NK-92 (cell line): Measurements from ENCODE around the gene TOR4A.
"Not testable (repeated sequence)": the region's sequence is repeated elsewhere in the genome, so short reads cannot be mapped to it uniquely, and the experiment has no call there.

Experiments
- DNase-seq: peaks from one replicate; lab custom pipeline; 2025; ENCODE audit not compliant: unreplicated experiment; lab: John Stamatoyannopoulos, UW

The TOR4A gene

GRCh38 chr9:137237759-137238726 lies 39.5 kb upstream of the TOR4A start:
- DNase-seq, result no peak

- DNase-seq, result not testable (repeated sequence)
These were observed 37.9 kb upstream of the TOR4A start for GRCh38 chr9:137239541-137240200.

- DNase-seq, result no peak
These were observed 37.1 kb upstream of the TOR4A start for GRCh38 chr9:137240318-137240840.

GRCh38 chr9:137240841-137241489 lies 36.6 kb upstream of the TOR4A start, which contains the start of gene TUBB4B:
Gene TUBB4B (plus strand): TSS chr9:137241287. CDS start chr9:137241361, 74 bp downstream.
- peak; percentile 90 for DNase-seq

GRCh38 chr9:137241490-137242268 lies 35.8 kb upstream of the TOR4A start:
- DNase-seq, result no peak

GRCh38 chr9:137242269-137243203 lies 35.0 kb upstream of the TOR4A start:
- DNase-seq, result no peak

GRCh38 chr9:137243266-137243625 lies 34.3 kb upstream of the TOR4A start:
- not testable (repeated sequence) for DNase-seq

- no peak for DNase-seq
These were observed 33.7 kb upstream of the TOR4A start for GRCh38 chr9:137243626-137244485.

GRCh38 chr9:137244486-137245449 lies 32.8 kb upstream of the TOR4A start:
- no peak for DNase-seq

- no peak for DNase-seq
These were observed 31.8 kb upstream of the TOR4A start for GRCh38 chr9:137245450-137246421.

GRCh38 chr9:137247135-137247915 lies 30.2 kb upstream of the TOR4A start:
- no peak for DNase-seq

- DNase-seq, result no peak
These were observed 29.7 kb upstream of the TOR4A start for GRCh38 chr9:137247916-137248175.

- DNase-seq, result no peak
These were observed 27.0 kb upstream of the TOR4A start for GRCh38 chr9:137250329-137251193.

- no peak for DNase-seq
These were observed 26.4 kb upstream of the TOR4A start, which contains the start of gene STPG3 for GRCh38 chr9:137251194-137251461. Gene STPG3 (plus strand): TSS chr9:137251286. CDS start chr9:137251287, 1 bp downstream.
